OCI-LY1 (cell line): ENCODE measurements around the gene MED31.

ENCODE experiments used
- H2AFZ ChIP-seq: fragments of 200-600 bp; sonication (generic), shearing (Covaris generic); 2 replicates; pipeline ENCODE4 v1.6.0; 2014; ENCODE audit warnings: antibody characterized with exemption, mild to moderate bottlenecking, low read length
- H3F3A ChIP-seq: fragments of 200-600 bp; sonication (generic), shearing (Covaris generic); 2 replicates; pipeline ENCODE4 v1.6.0; 2014; ENCODE audit warnings: mild to moderate bottlenecking, antibody characterized with exemption, low read length, moderate library complexity; ENCODE audit not compliant: insufficient read depth
- H3K27ac ChIP-seq: fragments of 200-600 bp; sonication (generic); 2 replicates; pipeline ENCODE4 v1.5.1; 2014; ENCODE audit warnings: low read length, mixed run types, mild to moderate bottlenecking, low read depth; ENCODE audit not compliant: poor library complexity, severe bottlenecking
- H3K27me3 ChIP-seq: fragments of 200-600 bp; sonication (generic); 2 replicates; pipeline ENCODE4 v1.6.0; 2014; ENCODE audit warnings: antibody characterized with exemption, mild to moderate bottlenecking, low read length, moderate library complexity; ENCODE audit not compliant: insufficient read depth
- H3K36me3 ChIP-seq: fragments of 200-600 bp; sonication (generic); 2 replicates; pipeline ENCODE4 v1.6.1; 2014; ENCODE audit warnings: mild to moderate bottlenecking, antibody characterized with exemption, low read length, moderate library complexity, mixed read lengths; ENCODE audit not compliant: insufficient read depth
- H3K4me1 ChIP-seq: fragments of 200-600 bp; sonication (generic); 2 replicates; pipeline ENCODE4 v1.5.1; 2014; ENCODE audit warnings: mild to moderate bottlenecking, low read length, moderate library complexity; ENCODE audit not compliant: insufficient read depth, severe bottlenecking
- H3K4me2 ChIP-seq: fragments of 200-600 bp; sonication (generic), shearing (Covaris generic); 2 replicates; pipeline ENCODE4 v1.6.1; 2014; ENCODE audit warnings: low read length
- H3K4me3 ChIP-seq: fragments of 200-600 bp; sonication (generic); 2 replicates; pipeline ENCODE4 v1.5.1; 2014; ENCODE audit warnings: low read length, low read depth, mild to moderate bottlenecking, mixed read lengths; ENCODE audit not compliant: poor library complexity, severe bottlenecking
- H3K79me2 ChIP-seq: fragments of 200-600 bp; shearing (Covaris generic); 2 replicates; pipeline ENCODE4 v1.6.1; 2016; ENCODE audit warnings: mixed run types, low read length, mixed read lengths; ENCODE audit not compliant: insufficient read depth
- H3K9ac ChIP-seq: fragments of 200-600 bp; sonication (generic), shearing (Covaris generic); 2 replicates; pipeline ENCODE4 v1.6.1; 2014; ENCODE audit warnings: mild to moderate bottlenecking, low read length, mixed read lengths
- H3K9me2 ChIP-seq: fragments of 200-600 bp; sonication (generic), shearing (Covaris generic); 2 replicates; pipeline ENCODE4 v1.6.1; 2014; ENCODE audit warnings: low read depth, mild to moderate bottlenecking, low read length, mixed read lengths
- H3K9me3 ChIP-seq: fragments of 200-600 bp; shearing (Covaris generic); 2 replicates; pipeline ENCODE4 v1.6.1; 2014; ENCODE audit warnings: low read length, mixed read lengths
- H4K20me1 ChIP-seq: fragments of 200-600 bp; sonication (generic), shearing (Covaris generic); 2 replicates; pipeline ENCODE4 v1.6.0; 2016; ENCODE audit warnings: mild to moderate bottlenecking, low read length; ENCODE audit not compliant: insufficient read depth
- EZH2 ChIP-seq: fragments of 200-600 bp; sonication (generic), shearing (Covaris generic); IDR thresholded peaks from 2 replicates; pipeline ENCODE4 v1.8.0; 2017; ENCODE audit warnings: borderline replicate concordance, mixed run types, mild to moderate bottlenecking, antibody characterized with exemption, low read length, moderate library complexity, mixed read lengths
- TF ChIP-seq, protein P1 (sequence below): fragments of 200-600 bp; sonication (generic), shearing (Covaris generic); IDR thresholded peaks from 2 replicates; pipeline ENCODE4 v1.5.1; 2017; ENCODE audit warnings: mild to moderate bottlenecking, antibody characterized with exemption, low read length, moderate library complexity, mixed read lengths

MED31 gene

DNA sequence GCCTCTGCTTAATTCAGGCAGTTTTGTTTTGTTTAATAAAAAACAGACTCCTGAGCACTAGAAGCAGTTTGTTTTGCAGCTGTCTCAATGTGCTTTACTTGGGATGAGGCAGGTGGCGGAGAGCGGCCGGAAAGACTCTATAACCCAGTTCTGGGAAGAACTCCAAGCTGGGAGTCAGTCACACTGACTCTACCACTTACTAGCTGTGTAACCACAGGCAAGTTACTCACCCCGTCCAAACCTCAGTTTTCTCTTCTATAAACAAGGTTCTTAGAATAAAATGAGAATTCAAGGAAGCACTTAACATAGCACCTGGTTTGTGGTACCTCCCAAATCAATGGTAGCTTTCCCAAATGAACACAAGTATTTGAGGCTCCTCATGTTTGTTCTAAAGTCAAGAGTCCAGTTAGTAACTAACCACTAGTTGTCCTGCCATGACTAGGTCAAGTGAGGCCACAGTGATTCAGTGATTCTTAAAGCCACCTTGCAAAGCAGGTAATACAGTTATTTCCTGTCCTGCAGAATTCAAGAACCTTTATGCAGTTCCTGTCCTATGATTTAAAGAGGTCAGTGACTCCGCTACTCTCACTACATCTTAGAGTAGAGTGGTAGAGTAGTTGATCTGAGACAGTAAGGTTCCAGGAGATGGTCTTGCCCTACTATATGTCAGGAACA, 7.8 kb downstream of the MED31 start:
- Histone ChIP-seq H3K4me1 (peaks cover 39% of the 10 kb centered on the region), H3K27me3 (no peaks in the 10 kb centered on the region), H3K27ac (no peak overlapping the region), H2AFZ (no peak overlapping the region), H3K79me2 (peaks cover 6% of the 10 kb centered on the region; the same call in 1 of the 2 replicates), H3K9me3 (no peaks in the 10 kb centered on the region), H3K4me3 (no peak overlapping the region), H3K9me2 (no peaks in the 10 kb centered on the region), H3K4me2 (no peak overlapping the region), H3F3A (no peaks in the 10 kb centered on the region; the same call in 1 of the 2 replicates), H3K36me3 (peaks cover 58% of the 10 kb centered on the region), H4K20me1 (no peaks in the 10 kb centered on the region), H3K9ac (no peak overlapping the region)
- TF ChIP-seq, protein P1, sequence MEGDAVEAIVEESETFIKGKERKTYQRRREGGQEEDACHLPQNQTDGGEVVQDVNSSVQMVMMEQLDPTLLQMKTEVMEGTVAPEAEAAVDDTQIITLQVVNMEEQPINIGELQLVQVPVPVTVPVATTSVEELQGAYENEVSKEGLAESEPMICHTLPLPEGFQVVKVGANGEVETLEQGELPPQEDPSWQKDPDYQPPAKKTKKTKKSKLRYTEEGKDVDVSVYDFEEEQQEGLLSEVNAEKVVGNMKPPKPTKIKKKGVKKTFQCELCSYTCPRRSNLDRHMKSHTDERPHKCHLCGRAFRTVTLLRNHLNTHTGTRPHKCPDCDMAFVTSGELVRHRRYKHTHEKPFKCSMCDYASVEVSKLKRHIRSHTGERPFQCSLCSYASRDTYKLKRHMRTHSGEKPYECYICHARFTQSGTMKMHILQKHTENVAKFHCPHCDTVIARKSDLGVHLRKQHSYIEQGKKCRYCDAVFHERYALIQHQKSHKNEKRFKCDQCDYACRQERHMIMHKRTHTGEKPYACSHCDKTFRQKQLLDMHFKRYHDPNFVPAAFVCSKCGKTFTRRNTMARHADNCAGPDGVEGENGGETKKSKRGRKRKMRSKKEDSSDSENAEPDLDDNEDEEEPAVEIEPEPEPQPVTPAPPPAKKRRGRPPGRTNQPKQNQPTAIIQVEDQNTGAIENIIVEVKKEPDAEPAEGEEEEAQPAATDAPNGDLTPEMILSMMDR = no peak
- TF ChIP-seq EZH2 = no peak

DNA sequence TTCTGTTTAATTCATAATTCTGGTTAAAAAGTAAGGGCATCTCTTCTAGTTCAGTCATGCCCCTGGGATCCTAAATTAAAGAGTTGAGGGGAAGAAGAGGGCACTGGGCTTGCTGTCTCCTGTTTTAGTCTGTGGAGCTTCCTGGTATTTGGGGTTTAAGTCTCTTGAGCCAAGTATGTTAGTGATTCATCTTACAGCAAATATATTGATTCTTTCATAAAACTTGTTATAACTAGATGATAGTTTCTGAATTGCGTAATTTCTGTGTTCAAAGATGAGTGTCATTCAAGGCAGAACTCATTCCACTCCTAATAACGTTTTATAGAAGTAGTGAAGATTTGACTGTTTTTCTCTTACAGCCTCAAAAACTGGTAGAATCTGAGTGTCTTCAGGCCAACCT, 8.8 kb downstream of the MED31 start:
- Histone ChIP-seq H2AFZ (no peak overlapping the region), H3K9me2 (no peaks in the 10 kb centered on the region), H3K9ac (peak overlapping the region; percentile 99; the same call in 1 of the 2 replicates)

DNA sequence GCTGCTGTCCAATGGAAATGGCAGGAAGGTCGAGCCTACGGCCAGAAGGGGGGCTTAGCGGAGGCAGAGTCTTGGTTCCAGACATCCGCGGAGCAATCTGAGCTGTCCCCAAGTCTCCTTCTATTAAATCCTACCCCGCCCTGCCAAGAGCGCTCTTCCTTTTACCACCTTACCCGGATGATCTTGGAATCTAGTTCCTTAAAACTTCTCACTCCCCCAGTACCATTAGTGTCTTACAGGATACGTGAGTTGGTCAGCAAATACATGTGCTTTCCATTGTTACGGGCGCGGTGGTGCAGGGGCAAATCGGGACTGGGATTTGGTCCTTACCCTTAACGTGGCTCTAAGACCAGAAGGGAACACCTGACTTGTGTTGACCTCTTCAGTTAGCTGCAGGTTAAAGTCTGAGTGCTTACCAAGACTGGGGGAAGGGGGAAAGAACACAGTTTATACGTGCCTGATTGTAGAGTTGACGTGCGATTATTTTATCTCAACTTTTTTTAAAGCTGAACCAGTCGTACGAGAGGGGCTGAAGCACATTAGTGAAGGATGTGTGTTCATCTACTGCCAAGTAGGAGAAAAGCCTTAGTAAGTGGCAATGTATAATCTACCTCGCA, 10.1 kb downstream of the MED31 start:
- H2AFZ ChIP-seq = no peak overlapping the region
- H3K4me2 ChIP-seq = peak overlapping the region; percentile 98
- H3K36me3 ChIP-seq = peaks cover 44% of the 10 kb centered on the region
- peak overlapping the region; percentile 88 for H3K4me3 ChIP-seq
- peak overlapping the region; percentile 99 for H3K9ac ChIP-seq
- peak overlapping the region; percentile 65 for H3K27ac ChIP-seq
- H3K4me1 ChIP-seq = peaks cover 31% of the 10 kb centered on the region
- H3K9me2 ChIP-seq = no peaks in the 10 kb centered on the region
- no peaks in the 10 kb centered on the region for H4K20me1 ChIP-seq
- no peaks in the 10 kb centered on the region for H3K27me3 ChIP-seq
- H3K79me2 ChIP-seq = peaks cover 6% of the 10 kb centered on the region; the same call in 1 of the 2 replicates
- TF ChIP-seq, protein P1 = no peak
- no peak for TF ChIP-seq EZH2
- no peaks in the 10 kb centered on the region; the same call in 1 of the 2 replicates for H3F3A ChIP-seq
- no peaks in the 10 kb centered on the region for H3K9me3 ChIP-seq

More for the DNA sequence above, 8.8 kb downstream of the MED31 start:
- Histone ChIP-seq H4K20me1 (no peaks in the 10 kb centered on the region), H3K4me2 (peak overlapping the region; percentile 98), H3F3A (no peaks in the 10 kb centered on the region; the same call in 1 of the 2 replicates), H3K27me3 (no peaks in the 10 kb centered on the region), H3K27ac (no peak overlapping the region), H3K36me3 (peaks cover 49% of the 10 kb centered on the region), H3K4me3 (peak overlapping the region; percentile 88), H3K4me1 (peaks cover 34% of the 10 kb centered on the region), H3K9me3 (no peaks in the 10 kb centered on the region), H3K79me2 (peaks cover 6% of the 10 kb centered on the region; the same call in 1 of the 2 replicates)
- TF ChIP-seq, protein P1 = no peak
- no peak for TF ChIP-seq EZH2
